Keratinocyte (primary cell): Measurements from ENCODE around the gene TNS3. TPM values are rescaled to one million over a fixed set of nuclear protein-coding genes. Genes with fewer than 3 reads are reported as not detected.

ENCODE experiments used
- DNase-seq: peaks from one replicate; pipeline ENCODE4 v3.0.0-alpha.2; 2011; ENCODE audit warnings: low read depth, missing footprints, low spot score
- FAIRE-seq: peaks from 2 replicates; lab custom pipeline; 2011; peaks lifted over from hg19 to GRCh38; lab: Jason Lieb, UNC
- H2AFZ ChIP-seq: 2 replicates; pipeline ENCODE4 v1.6.0; 2012; ENCODE audit warnings: low read length, control low read depth, inconsistent platforms; ENCODE audit not compliant: control insufficient read depth
- H3K27ac ChIP-seq: 2 replicates; pipeline ENCODE4 v1.5.1; 2011; ENCODE audit warnings: low read length; ENCODE audit not compliant: control insufficient read depth, insufficient read depth
- H3K27me3 ChIP-seq: 3 replicates; pipeline ENCODE4 v1.6.0; 2011; ENCODE audit warnings: low read length; ENCODE audit not compliant: control insufficient read depth, insufficient read depth; ENCODE audit errors: extremely low read depth
- H3K36me3 ChIP-seq, 2 experiments: 2 replicates in 1 of 2; 3 replicates in 1 of 2; pipeline ENCODE4 v1.5.1; 2011; ENCODE audit warnings: low read length in 2 of 2, mild to moderate bottlenecking in 1 of 2; ENCODE audit not compliant: control insufficient read depth in 2 of 2, insufficient read depth in 2 of 2; ENCODE audit errors: extremely low read depth in 1 of 2
- H3K4me1 ChIP-seq: 3 replicates; pipeline ENCODE4 v1.5.1; 2011; ENCODE audit warnings: low read length; ENCODE audit not compliant: control insufficient read depth, insufficient read depth; ENCODE audit errors: extremely low read depth
- H3K4me2 ChIP-seq: 3 replicates; pipeline ENCODE4 v1.6.0; 2011; ENCODE audit warnings: low read depth, low read length; ENCODE audit not compliant: control insufficient read depth, insufficient read depth; ENCODE audit errors: extremely low read depth
- H3K4me3 ChIP-seq, 3 experiments: fragments of 200-600 bp in 1 of 3; sonication (generic) in 1 of 3; 2 replicates in 2 of 3; 3 replicates in 1 of 3; pipeline ENCODE4 v1.5.1; 2011 to 2016; ENCODE audit warnings: low read length in 3 of 3, mild to moderate bottlenecking in 3 of 3, control low read depth in 2 of 3, inconsistent platforms in 1 of 3, low read depth in 1 of 3, mixed read lengths in 1 of 3, mixed run types in 1 of 3, moderate library complexity in 1 of 3; ENCODE audit not compliant: control insufficient read depth in 2 of 3, insufficient read depth in 2 of 3; ENCODE audit errors: extremely low read depth in 1 of 3
- H3K79me2 ChIP-seq: 2 replicates; pipeline ENCODE4 v1.6.0; 2012; ENCODE audit warnings: low read length; ENCODE audit not compliant: control insufficient read depth, insufficient read depth
- H3K9ac ChIP-seq: 3 replicates; pipeline ENCODE4 v1.6.0; 2011; ENCODE audit warnings: low read length; ENCODE audit not compliant: control insufficient read depth, insufficient read depth; ENCODE audit errors: extremely low read depth
- H3K9me1 ChIP-seq: 3 replicates; pipeline ENCODE4 v1.6.0; 2011; ENCODE audit warnings: low read length; ENCODE audit not compliant: control insufficient read depth, insufficient read depth; ENCODE audit errors: extremely low read depth
- H3K9me3 ChIP-seq: 2 replicates; pipeline ENCODE4 v1.5.1; 2012; ENCODE audit warnings: low read depth, low read length; ENCODE audit not compliant: control insufficient read depth
- H4K20me1 ChIP-seq: 3 replicates; pipeline ENCODE4 v1.6.0; 2011; ENCODE audit warnings: low read length; ENCODE audit not compliant: control insufficient read depth, insufficient read depth; ENCODE audit errors: extremely low read depth
- CTCF ChIP-seq, 3 experiments: IDR thresholded peaks in 1 of 3; conservative IDR thresholded peaks in 1 of 3; optimal IDR thresholded peaks in 1 of 3; 2 replicates in 2 of 3; 3 replicates in 1 of 3; pipeline versions ENCODE3 to v1.5.1; 2011; ENCODE audit warnings: low read length in 3 of 3, mild to moderate bottlenecking in 3 of 3, moderate library complexity in 2 of 3, control low read depth in 1 of 3, inconsistent platforms in 1 of 3; ENCODE audit not compliant: insufficient read depth in 2 of 3; ENCODE audit errors: extremely low read depth in 1 of 3
- EZH2 ChIP-seq: IDR thresholded peaks from one replicate; pipeline ENCODE4 v1.6.1; 2012; ENCODE audit warnings: inconsistent platforms, mild to moderate bottlenecking, low read length, moderate library complexity
- dilution Hi-C: fragments of 300-500 bp; cut with MboI; formaldehyde crosslinking; loops from one replicate; pipeline ENCODE4 v1.7.0; 2020; ENCODE audit warnings: low sequenced_read_pairs; ENCODE audit not compliant: extremely low pct_ligation_motif_present
- polyA plus RNA-seq, 5 experiments: library from polyadenylated mRNA; depleted of rRNA in 3 of 5; stranded (reverse) in 3 of 5; stranded (forward) in 1 of 5; unstranded in 1 of 5; fragments of >200 nt; gene quantifications; 1 replicate in 1 of 5; 2 replicates in 3 of 5; 3 replicates in 1 of 5; pipeline versions ENCODE4 v1.2.1 to v1.2.3, GENCODE V29; 2011 to 2012; ENCODE audit warnings: missing spikeins in 2 of 5, low read depth in 1 of 5, low replicate concordance in 1 of 5

Gene TNS3
- polyA plus RNA-seq, 1 donor (not counting 4 experiments of a cell fraction or from before 2014, with no cell fraction given) = 3.9 TPM

- no peaks in the 10 kb centered on the region for H3K9me3 ChIP-seq
- H3K27me3 ChIP-seq = no peaks in the 10 kb centered on the region
- no peak for TF ChIP-seq CTCF (optimal IDR thresholded peaks at IDR 0.05 in 1 of 3, IDR thresholded peaks at IDR 0.05 in 1 of 3, conservative IDR thresholded peaks at IDR 0.05 in 1 of 3; ENCODE audit: extremely low read depth in 1 of 3, insufficient read depth in 2 of 3, low read length in 3 of 3)
- no peak for TF ChIP-seq EZH2
- H3K27ac ChIP-seq = no peak overlapping the region
- H3K4me1 ChIP-seq = no peaks in the 10 kb centered on the region
- no peak overlapping the region for H3K4me3 ChIP-seq
- no peak overlapping the region for H3K4me2 ChIP-seq
- H3K9me1 ChIP-seq = no peaks in the 10 kb centered on the region
- DNase-seq (no peak), FAIRE-seq (no peak)
- H3K9ac ChIP-seq = no peak overlapping the region
- no peaks in the 10 kb centered on the region for H3K36me3 ChIP-seq
- no peaks in the 10 kb centered on the region for H4K20me1 ChIP-seq
- H2AFZ ChIP-seq = no peak overlapping the region
- dilution Hi-C loops = loop anchor here (10.0 kb wide), 1 partner anchor 50 kb away; no protein-coding TSS in a partner anchor
- H3K79me2 ChIP-seq = no peaks in the 10 kb centered on the region
These were observed 96.8 kb downstream of the TNS3 start for GRCh38 chr7:47484923-47485639.

- Histone ChIP-seq H4K20me1 (no peaks in the 10 kb centered on the region), H3K9ac (no peak overlapping the region), H3K4me1 (no peaks in the 10 kb centered on the region), H3K36me3 (no peaks in the 10 kb centered on the region), H3K9me1 (no peaks in the 10 kb centered on the region), H3K27me3 (no peaks in the 10 kb centered on the region), H3K4me3 (no peak overlapping the region), H3K4me2 (no peak overlapping the region), H2AFZ (no peak overlapping the region), H3K79me2 (no peaks in the 10 kb centered on the region), H3K9me3 (no peaks in the 10 kb centered on the region), H3K27ac (no peak overlapping the region)
- TF ChIP-seq CTCF (optimal IDR thresholded peaks at IDR 0.05 in 1 of 3, IDR thresholded peaks at IDR 0.05 in 1 of 3, conservative IDR thresholded peaks at IDR 0.05 in 1 of 3; ENCODE audit: extremely low read depth in 1 of 3, insufficient read depth in 2 of 3, low read length in 3 of 3) (no peak), EZH2 (no peak)
- dilution Hi-C loops = loop anchor here (10.0 kb wide), 1 partner anchor 50 kb away; no protein-coding TSS in a partner anchor
- FAIRE-seq (no peak), DNase-seq (no peak)
These were observed 97.5 kb downstream of the TNS3 start for GRCh38 chr7:47484457-47484856.
